PC-9 (cell line): ENCODE measurements around the gene F2RL2. TPM values are rescaled to one million over a fixed set of nuclear protein-coding genes. Genes with fewer than 3 reads are reported as not detected.

Experiments used
- BruUV-seq: library from RNA; stranded (reverse); fragments of 400-500 nt; replicated peaks from 2 replicates; lab custom pipeline; 2021; lab: Mats Ljungman, UMichigan
- CTCF ChIA-PET: fragments of 300-600 bp; sonication (Branson Sonifier 250); formaldehyde crosslinking; loops from one replicate; lab custom pipeline; 2022; ENCODE audit warnings: antibody characterized with exemption; lab: Charles Lee
- POLR2A ChIA-PET: fragments of 300-600 bp; sonication (Branson Sonifier 250); formaldehyde crosslinking; loops from one replicate; lab custom pipeline; 2022; ENCODE audit warnings: antibody characterized with exemption; ENCODE audit not compliant: unreplicated experiment; lab: Charles Lee
- DNase-seq, 2 experiments: peaks; one replicate each; pipeline versions ENCODE4 v3.0.0 to v3.0.0-alpha.2; 2015 to 2022; ENCODE audit warnings: mixed read lengths in 1 of 2
- H2AFZ ChIP-seq: fragments of 200-600 bp; sonication (generic); 2 replicates; pipeline ENCODE4 v1.8.1; 2017; ENCODE audit warnings: antibody characterized with exemption
- H3F3A ChIP-seq: fragments of 200-600 bp; sonication (generic); 2 replicates; pipeline ENCODE4 v1.8.1; 2017; ENCODE audit warnings: antibody characterized with exemption, mild to moderate bottlenecking, low read depth; ENCODE audit not compliant: insufficient read depth
- H3K27ac ChIP-seq: fragments of 200-600 bp; sonication (generic); 2 replicates; pipeline ENCODE4 v1.6.1; 2016; ENCODE audit warnings: mixed run types
- H3K27me3 ChIP-seq: fragments of 200-600 bp; sonication (generic); 2 replicates; pipeline ENCODE4 v1.6.1; 2016; ENCODE audit warnings: low read depth, mixed run types; ENCODE audit not compliant: insufficient read depth
- H3K36me3 ChIP-seq: fragments of 200-600 bp; sonication (generic); 2 replicates; pipeline ENCODE4 v1.6.1; 2016; ENCODE audit warnings: low read depth, mixed run types
- H3K4me1 ChIP-seq: fragments of 200-600 bp; sonication (generic); replicated peaks from 2 replicates; pipeline ENCODE4 v1.6.1; 2016; ENCODE audit warnings: mixed run types; ENCODE audit not compliant: insufficient read depth
- H3K4me2 ChIP-seq: fragments of 200-600 bp; sonication (generic); 2 replicates; pipeline ENCODE4 v1.6.1; 2017; ENCODE audit warnings: mixed run types
- H3K4me3 ChIP-seq: fragments of 200-600 bp; sonication (generic); 2 replicates; pipeline ENCODE4 v1.6.1; 2016; ENCODE audit warnings: mixed run types
- H3K79me2 ChIP-seq: fragments of 200-600 bp; sonication (generic); 2 replicates; pipeline ENCODE4 v1.6.1; 2017; ENCODE audit warnings: low read depth, mixed run types
- H3K9me2 ChIP-seq: fragments of 200-600 bp; sonication (generic); 2 replicates; pipeline ENCODE4 v1.8.1; 2017; ENCODE audit warnings: mild to moderate bottlenecking; ENCODE audit not compliant: insufficient read depth
- H3K9me3 ChIP-seq: fragments of 200-600 bp; sonication (generic); 2 replicates; pipeline ENCODE4 v1.8.1; 2016; ENCODE audit warnings: low read depth; ENCODE audit not compliant: insufficient read depth
- H4K20me1 ChIP-seq: fragments of 200-600 bp; sonication (generic); 2 replicates; pipeline ENCODE4 v1.8.1; 2017; ENCODE audit not compliant: insufficient read depth
- EZH2 ChIP-seq: fragments of 200-600 bp; sonication (generic); IDR thresholded peaks from 2 replicates; pipeline ENCODE4 v1.8.0; 2017; ENCODE audit warnings: antibody characterized with exemption, low read depth
- intact Hi-C: fragments of 100-400 bp; cut with micrococcal nuclease; formaldehyde crosslinking; loops from one replicate; pipeline ENCODE4 v1.10.0; 2022; ENCODE audit not compliant: unreplicated experiment
- total RNA-seq: library from RNA; stranded (reverse); gene quantifications from 2 replicates; pipeline ENCODE4 v1.2.3, GENCODE V29; 2021
- TF ChIP-seq, protein P1 (sequence below): fragments of 200-600 bp; sonication (generic); conservative IDR thresholded peaks from 2 replicates; pipeline ENCODE4 v1.6.1; 2017; ENCODE audit warnings: mixed run types, antibody characterized with exemption, mild to moderate bottlenecking, moderate library complexity

The F2RL2 gene
- total RNA-seq, 1 experiment from 2014 or later, result 3.5 TPM

DNA sequence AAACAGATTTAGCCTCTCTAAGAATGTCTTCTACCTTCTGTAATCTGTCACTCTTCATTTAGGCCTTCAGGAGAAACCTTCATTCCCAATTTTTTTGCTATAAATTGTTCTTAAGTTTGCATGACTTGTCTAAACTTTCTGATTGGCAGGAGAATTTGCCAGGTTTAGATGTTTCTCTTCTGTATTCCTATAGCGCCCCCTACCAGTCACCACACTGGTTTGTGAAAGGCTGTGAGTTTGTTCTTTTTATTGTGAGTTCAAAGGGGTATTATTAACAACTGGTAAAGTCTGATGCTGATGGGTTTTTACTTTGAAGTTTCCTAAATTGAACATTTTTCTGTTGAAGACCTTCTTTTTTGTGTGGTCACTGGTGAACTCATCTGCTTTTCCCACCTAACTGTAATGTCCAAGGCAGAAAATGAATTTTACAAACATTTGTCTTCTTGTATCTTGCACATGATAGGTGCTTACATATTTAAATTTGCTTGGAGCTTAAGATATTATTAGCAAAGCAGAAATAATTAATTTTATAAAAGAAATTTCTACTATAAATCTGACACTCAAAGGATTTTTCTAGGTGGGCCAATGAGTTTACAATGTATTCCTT lies 18.4 kb upstream of the F2RL2 start:
- Histone ChIP-seq H4K20me1 (no peaks in the 10 kb centered on the region), H3K79me2 (no peaks in the 10 kb centered on the region), H3K27ac (no peak overlapping the region), H3K9me3 (0 out of 2 replicates have a peak, but pooled peaks cover 2% of the 10 kb centered on the region), H3K36me3 (no peaks in the 10 kb centered on the region), H3K9me2 (no peaks in the 10 kb centered on the region), H3K27me3 (no peaks in the 10 kb centered on the region), H3K4me2 (no peak overlapping the region), H3K4me3 (no peak overlapping the region), H3F3A (no peaks in the 10 kb centered on the region), H2AFZ (no peak overlapping the region), H3K4me1 (no peaks in the 10 kb centered on the region)
- ChIA-PET CTCF (no interaction called here), POLR2A (no interaction called here)
- intact Hi-C loops, result loop anchor here (1.0 kb wide), 1 partner anchor 40 kb away; no protein-coding TSS in a partner anchor
- no peak for TF ChIP-seq EZH2
- TF ChIP-seq, protein P1, sequence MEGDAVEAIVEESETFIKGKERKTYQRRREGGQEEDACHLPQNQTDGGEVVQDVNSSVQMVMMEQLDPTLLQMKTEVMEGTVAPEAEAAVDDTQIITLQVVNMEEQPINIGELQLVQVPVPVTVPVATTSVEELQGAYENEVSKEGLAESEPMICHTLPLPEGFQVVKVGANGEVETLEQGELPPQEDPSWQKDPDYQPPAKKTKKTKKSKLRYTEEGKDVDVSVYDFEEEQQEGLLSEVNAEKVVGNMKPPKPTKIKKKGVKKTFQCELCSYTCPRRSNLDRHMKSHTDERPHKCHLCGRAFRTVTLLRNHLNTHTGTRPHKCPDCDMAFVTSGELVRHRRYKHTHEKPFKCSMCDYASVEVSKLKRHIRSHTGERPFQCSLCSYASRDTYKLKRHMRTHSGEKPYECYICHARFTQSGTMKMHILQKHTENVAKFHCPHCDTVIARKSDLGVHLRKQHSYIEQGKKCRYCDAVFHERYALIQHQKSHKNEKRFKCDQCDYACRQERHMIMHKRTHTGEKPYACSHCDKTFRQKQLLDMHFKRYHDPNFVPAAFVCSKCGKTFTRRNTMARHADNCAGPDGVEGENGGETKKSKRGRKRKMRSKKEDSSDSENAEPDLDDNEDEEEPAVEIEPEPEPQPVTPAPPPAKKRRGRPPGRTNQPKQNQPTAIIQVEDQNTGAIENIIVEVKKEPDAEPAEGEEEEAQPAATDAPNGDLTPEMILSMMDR, result peak; percentile 82
- DNase-seq, result peak; percentile 26 to 38
- no TSS peak for BruUV-seq

DNA sequence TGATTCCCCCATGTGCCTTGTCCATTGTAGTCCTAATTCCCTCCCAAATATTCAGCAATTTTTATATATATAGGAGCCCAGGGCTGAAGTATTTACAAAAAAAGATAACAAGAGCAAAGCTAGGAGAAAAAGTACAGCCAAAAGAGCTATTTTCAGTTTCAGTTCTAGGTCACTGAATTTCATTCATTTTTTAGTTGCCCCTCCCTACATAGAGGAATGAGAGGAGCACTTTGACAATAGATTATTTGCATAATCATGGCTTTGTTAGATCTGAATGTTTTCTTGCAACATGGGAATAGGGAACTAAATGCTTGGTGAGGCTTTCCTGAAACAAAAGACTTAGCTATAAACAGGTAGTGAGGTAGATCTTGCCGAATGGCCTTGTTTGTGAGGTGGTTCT lies 15.3 kb upstream of the F2RL2 start:
- TF ChIP-seq EZH2, result no peak
- TF ChIP-seq, protein P1, result no peak

DNA sequence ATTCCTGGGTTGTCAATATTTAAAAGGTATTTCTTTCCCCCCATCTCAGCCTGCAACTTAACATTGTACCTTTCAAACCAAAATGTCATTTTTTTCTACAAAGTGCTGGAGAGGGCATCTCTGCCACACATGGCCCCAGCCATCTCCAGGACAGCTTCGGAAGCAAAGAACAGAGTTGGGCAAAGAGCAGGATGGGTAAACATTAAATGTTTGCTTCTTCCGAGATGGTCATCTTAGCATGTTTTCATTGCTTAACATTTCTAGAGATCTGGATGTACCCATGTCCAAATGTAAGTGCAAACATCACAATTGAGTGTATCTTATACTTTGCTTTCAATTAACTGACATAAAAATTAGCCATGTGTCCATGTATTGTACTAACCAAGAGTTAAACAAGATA lies 14.3 kb upstream of the F2RL2 start:
- intact Hi-C loops, result no loop called here
- no peaks in the 10 kb centered on the region for H4K20me1 ChIP-seq
- no peak for DNase-seq
- H3K4me2 ChIP-seq, result no peak overlapping the region
- H3K36me3 ChIP-seq, result no peaks in the 10 kb centered on the region
- no peak overlapping the region for H3K27ac ChIP-seq
- TF ChIP-seq, protein P1, result no peak
- TF ChIP-seq EZH2, result no peak
- BruUV-seq, result no TSS peak
- no peaks in the 10 kb centered on the region for H3F3A ChIP-seq
- no peaks in the 10 kb centered on the region for H3K9me2 ChIP-seq
- 0 out of 2 replicates have a peak, but pooled peaks cover 2% of the 10 kb centered on the region for H3K9me3 ChIP-seq
- H3K79me2 ChIP-seq, result no peaks in the 10 kb centered on the region
- CTCF ChIA-PET, result interaction anchor here (1.8 kb wide), 1 partner anchor 137 kb away, joined by 7 read pairs; no protein-coding TSS in a partner anchor
- no peaks in the 10 kb centered on the region for H3K4me1 ChIP-seq
- no peak overlapping the region for H3K4me3 ChIP-seq
- POLR2A ChIA-PET, result interaction anchor here (0.6 kb wide), 1 partner anchor 739 kb away, joined by 3 read pairs; no protein-coding TSS in a partner anchor
- no peak overlapping the region for H2AFZ ChIP-seq
- H3K27me3 ChIP-seq, result no peaks in the 10 kb centered on the region

More for the DNA sequence above, 15.3 kb upstream of the F2RL2 start:
- ChIA-PET POLR2A (interaction anchor here (0.6 kb wide), 1 partner anchor 147 kb away, joined by 9 read pairs; no protein-coding TSS in a partner anchor), CTCF (interaction anchor here (0.6 to 1.8 kb wide), 2 partner anchors 136 to 249 kb away, joined by 5 to 7 read pairs; no protein-coding TSS in a partner anchor)
- no peaks in the 10 kb centered on the region for H3F3A ChIP-seq
- no peaks in the 10 kb centered on the region for H4K20me1 ChIP-seq
- no peak overlapping the region for H2AFZ ChIP-seq
- intact Hi-C loops, result no loop called here
- H3K9me2 ChIP-seq, result no peaks in the 10 kb centered on the region
- H3K27ac ChIP-seq, result no peak overlapping the region
- H3K4me1 ChIP-seq, result no peaks in the 10 kb centered on the region
- H3K27me3 ChIP-seq, result no peaks in the 10 kb centered on the region
- 0 out of 2 replicates have a peak, but pooled peaks cover 2% of the 10 kb centered on the region for H3K9me3 ChIP-seq
- no peak overlapping the region for H3K4me3 ChIP-seq
- no peaks in the 10 kb centered on the region for H3K36me3 ChIP-seq
- H3K4me2 ChIP-seq, result no peak overlapping the region
- DNase-seq, result no peak
- no TSS peak for BruUV-seq
- no peaks in the 10 kb centered on the region for H3K79me2 ChIP-seq
